ENCODE data around the gene SFXN5.
"Not testable (repeated sequence)": the region's sequence is repeated elsewhere in the genome, so short reads cannot be mapped to it uniquely, and the experiment has no call there.

The SFXN5 gene, protein sequence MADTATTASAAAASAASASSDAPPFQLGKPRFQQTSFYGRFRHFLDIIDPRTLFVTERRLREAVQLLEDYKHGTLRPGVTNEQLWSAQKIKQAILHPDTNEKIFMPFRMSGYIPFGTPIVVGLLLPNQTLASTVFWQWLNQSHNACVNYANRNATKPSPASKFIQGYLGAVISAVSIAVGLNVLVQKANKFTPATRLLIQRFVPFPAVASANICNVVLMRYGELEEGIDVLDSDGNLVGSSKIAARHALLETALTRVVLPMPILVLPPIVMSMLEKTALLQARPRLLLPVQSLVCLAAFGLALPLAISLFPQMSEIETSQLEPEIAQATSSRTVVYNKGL

DNA sequence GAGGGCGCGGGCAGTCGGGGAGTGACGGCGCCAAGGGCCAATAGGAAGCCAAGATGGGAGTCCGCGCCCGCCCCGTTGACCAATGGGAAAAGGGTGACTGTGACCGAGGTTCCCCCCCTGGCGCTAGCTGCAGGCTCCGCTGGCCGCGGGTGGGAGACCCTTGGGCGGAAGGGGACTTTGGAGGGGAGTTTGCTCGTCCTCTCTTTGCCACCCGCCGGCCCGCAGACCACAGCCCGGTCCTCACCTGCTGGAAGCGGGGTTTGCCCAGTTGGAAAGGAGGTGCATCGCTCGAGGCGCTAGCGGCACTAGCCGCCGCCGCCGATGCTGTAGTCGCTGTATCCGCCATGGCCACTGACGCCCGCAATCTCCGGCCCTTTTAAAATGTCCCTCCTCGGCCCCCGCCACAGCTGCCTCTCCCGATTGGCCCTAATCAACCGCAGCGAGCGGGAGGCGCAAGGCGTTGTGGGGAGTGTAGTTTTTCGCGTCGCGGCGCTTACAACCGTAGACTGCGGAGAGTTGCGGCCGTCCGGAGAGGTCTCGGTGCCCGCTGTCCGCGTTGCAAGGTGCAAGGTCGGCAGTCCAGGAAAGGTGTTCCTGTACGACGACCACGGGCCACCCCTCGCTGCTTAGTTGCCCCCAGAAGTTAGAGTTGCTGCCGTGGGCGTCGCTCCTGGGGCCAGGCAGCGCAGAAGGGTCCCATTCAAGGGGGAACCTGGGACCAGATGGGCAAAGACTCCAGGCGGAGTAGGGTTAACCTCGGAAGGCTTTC, at the start of gene SFXN5:
Gene SFXN5, minus strand, starts transcription at position 353 of the 769 bp plus-strand sequence. Its CDS starts 7 bp downstream, at position 346.
- Mint-ChIP-seq H3K36me3 (peaks cover 7% of the 10 kb centered on the region in 2 donors), H3K27ac (peak within 1 kb of the TSS; percentile 94), H3K4me1 (peaks cover 22 to 32% of the 10 kb centered on the region in 2 donors), H3K4me3 (peak within 1 kb of the TSS; percentile 88 to 95), H3K9me3 (no peaks in the 10 kb centered on the region), H3K27me3 (no peaks in the 10 kb centered on the region)
- peak; percentile 96 for DNase-seq
- peak; percentile 89 to 90 for ATAC-seq (replicated peaks)

DNA sequence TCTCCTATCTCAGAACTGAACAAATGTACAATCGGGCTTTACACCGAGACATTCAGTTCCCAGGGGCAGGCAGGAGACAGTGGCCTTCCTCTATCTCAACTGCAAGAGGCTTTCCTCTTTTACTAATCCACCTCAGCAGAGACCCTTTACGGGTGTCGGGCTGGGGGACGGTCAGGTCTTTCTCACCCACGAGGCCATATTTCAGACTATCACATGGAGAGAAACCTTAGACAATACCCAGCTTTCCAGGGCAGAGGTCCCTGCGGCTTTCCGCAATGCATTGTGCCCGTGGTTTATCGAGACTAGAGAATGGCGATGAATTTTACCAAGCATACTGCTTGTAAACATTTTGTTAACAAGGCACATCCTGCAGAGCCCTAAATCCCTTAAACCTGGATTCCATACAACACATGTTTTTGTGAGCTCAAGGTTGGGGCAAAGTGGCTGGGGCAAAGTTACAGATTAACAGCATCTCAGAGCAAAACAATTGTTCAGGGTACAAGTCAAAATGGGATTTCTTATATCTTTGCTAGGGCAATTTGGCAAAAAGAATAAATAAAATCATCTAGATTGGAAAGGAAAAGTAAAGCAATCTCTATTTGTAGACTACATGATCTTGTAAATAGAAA, 48.2 kb upstream of the SFXN5 start:
- not testable (repeated sequence) for H3K36me3 Mint-ChIP-seq; H3K27ac Mint-ChIP-seq; DNase-seq; H3K9me3 Mint-ChIP-seq; H3K4me3 Mint-ChIP-seq; H3K4me1 Mint-ChIP-seq; ATAC-seq (replicated peaks)
- peaks cover 22 to 24% of the 10 kb centered on the region in 2 donors for H3K27me3 Mint-ChIP-seq

DNA sequence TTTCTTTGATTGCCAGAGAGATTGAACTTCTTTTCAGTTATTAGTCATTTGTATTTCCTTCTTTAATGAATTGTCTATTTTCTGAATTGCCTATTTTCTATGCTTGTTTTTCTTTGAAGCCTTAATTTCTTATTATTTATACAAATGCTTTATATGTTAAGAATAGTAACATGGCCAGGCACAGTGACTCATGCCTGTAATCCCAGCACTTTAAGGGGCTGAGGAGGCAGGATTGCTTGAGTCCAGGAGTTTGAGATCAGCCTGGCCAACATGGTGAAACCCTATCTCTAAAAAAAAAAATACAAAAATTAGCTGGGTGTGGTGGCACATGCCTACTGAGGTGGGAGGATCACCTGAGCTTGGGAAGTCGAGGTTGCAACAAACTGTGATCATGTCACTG, 45.9 kb upstream of the SFXN5 start:
- ATAC-seq (replicated peaks), result no peak
- DNase-seq, result no peak
- Mint-ChIP-seq H3K27ac (no peak overlapping the region), H3K9me3 (no peaks in the 10 kb centered on the region), H3K36me3 (no peaks in the 10 kb centered on the region), H3K4me3 (no peak overlapping the region), H3K27me3 (peaks cover 6 to 13% of the 10 kb centered on the region in 2 donors), H3K4me1 (no peaks in the 10 kb centered on the region)

DNA sequence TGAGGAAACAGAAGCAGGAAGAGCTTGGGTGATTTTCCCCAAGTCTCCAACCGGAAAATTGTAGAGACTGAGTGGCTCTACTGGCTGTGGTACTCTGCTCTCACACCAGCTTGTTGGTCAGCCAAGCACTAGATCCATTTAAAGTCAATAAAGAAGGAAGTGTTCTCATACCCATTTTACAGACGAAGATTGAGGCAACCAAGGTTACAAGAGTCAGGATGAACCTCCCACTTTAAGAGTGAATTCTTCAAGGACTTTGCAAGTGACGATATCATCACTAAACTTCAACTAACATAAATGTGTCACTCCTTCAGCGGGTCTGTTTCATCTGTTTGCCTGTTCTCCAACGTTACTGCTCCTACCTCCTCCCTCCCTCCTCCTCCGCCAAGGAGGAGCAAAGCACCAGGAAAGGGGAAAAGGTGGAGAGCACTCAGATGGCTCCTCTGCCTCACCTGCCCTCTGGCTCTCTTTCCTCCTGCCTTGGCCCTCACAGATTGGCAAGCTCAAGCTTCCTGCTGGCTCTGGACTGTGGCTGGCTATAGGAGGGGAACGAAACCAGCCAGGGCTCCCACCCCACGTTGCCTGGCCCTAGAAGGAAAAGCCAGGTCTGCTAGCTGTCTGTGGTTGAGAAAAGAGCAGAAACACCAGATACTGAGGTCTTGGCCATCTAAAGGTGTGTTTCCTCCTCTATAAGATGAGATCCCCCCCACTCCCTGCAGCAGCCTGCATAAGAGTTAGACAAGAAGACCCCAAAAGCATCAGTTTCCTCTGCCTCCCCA, 44.9 kb upstream of the SFXN5 start:
- no peak overlapping the region for H3K27ac Mint-ChIP-seq
- peaks cover 3 to 9% of the 10 kb centered on the region in 2 donors for H3K4me1 Mint-ChIP-seq

DNA sequence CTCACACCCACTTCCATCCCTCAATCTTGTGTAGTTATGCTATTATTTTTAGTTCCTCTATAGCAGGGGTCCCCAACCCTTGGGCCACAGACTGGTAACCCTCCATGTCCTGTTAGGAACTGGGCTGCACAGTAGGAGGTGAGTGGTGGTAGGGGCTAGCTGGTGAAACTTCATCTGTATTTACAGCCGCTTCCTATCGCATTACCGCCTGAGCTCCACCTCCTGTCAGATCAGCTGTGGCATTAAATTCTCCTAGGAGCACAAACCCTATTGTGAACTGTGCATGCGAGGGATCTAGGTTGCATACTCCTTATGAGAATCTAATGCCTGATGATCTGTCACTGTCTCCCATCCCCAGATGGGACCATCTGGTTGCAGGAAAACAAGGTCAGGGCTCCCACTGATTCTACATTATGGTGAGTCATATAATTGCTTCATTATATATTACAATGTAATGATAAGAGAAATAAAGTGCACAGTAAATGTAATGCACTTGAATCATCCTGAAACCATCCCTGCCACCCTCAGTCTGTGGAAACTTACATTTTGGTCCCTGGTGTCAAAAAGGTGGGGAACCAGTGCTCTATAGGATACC, 42.9 kb upstream of the SFXN5 start:
- Mint-ChIP-seq H3K9me3 (no peaks in the 10 kb centered on the region), H3K27me3 (peaks cover 4 to 19% of the 10 kb centered on the region in 2 donors), H3K27ac (no peak overlapping the region), H3K4me1 (peaks cover 8 to 14% of the 10 kb centered on the region in 2 donors), H3K36me3 (no peaks in the 10 kb centered on the region), H3K4me3 (peak overlapping the region in 1 of 2 donors; percentile 4)
- ATAC-seq (replicated peaks) (no peak), DNase-seq (no peak)

More for the DNA sequence above, 44.9 kb upstream of the SFXN5 start:
- Mint-ChIP-seq H3K36me3 (no peaks in the 10 kb centered on the region), H3K4me3 (no peak overlapping the region), H3K9me3 (no peaks in the 10 kb centered on the region), H3K27me3 (peaks cover 6 to 19% of the 10 kb centered on the region in 2 donors)
- ATAC-seq (replicated peaks) (no peak), DNase-seq (no peak)

DNA sequence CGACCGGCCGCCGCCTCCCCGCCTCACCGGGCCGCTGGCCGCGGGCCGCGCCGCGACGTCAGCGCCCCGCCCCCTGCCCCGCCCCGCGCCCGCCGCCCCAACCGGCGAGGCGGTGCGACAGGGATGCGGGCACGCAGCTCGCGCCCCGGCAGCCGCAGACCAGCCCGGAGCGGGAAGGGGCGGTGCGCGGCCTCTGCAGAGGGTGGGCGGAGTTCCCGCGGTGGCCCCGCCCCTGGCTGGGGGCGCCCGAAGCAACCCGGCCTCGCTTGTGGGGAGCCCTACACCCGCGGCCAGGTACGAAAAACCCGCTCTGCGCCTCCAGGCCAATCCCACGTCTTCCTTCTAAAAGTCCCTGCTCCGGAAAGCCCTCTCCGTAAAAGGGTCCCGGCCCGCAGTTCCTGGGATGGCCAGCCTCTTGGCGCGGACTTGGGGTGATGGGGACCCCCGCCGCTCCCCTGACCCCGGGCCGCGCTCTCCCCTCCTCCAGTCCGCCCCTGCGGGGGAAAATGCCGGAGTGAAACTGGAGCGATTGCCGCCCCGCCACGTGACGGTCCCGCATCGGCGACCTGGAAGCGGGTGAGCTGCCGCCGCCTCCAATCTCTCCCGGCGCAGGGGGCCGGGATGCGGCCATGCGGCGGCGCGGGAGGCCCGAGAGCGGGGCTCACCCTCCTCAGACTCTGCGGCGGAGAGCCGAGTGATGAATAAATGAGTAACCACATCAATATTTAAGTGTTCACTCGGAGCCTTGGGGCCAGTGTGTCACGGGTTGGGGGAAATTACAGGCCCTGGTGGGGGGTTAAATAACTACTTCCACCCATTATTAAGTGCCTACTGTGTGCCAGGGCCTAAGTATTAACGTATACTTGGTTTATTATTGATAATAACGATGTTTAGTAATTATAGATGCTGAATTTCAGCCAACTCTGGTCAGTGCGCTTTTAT, 41.7 kb upstream of the SFXN5 start, which contains the start of gene RAB11FIP5:
Gene RAB11FIP5, minus strand, starts transcription at position 36 of the 942 bp plus-strand sequence. CDS start 171 bp downstream, outside the sequence.
- ATAC-seq (replicated peaks) (peak; percentile 80 to 84), DNase-seq (peak; percentile 43)
- Mint-ChIP-seq H3K9me3 (no peaks in the 10 kb centered on the region), H3K27ac (peak within 1 kb of the TSS; percentile 85), H3K4me1 (peaks cover 8 to 14% of the 10 kb centered on the region in 2 donors), H3K4me3 (peak within 1 kb of the TSS; percentile 73), H3K27me3 (peaks cover 4 to 18% of the 10 kb centered on the region in 2 donors), H3K36me3 (no peaks in the 10 kb centered on the region)

DNA sequence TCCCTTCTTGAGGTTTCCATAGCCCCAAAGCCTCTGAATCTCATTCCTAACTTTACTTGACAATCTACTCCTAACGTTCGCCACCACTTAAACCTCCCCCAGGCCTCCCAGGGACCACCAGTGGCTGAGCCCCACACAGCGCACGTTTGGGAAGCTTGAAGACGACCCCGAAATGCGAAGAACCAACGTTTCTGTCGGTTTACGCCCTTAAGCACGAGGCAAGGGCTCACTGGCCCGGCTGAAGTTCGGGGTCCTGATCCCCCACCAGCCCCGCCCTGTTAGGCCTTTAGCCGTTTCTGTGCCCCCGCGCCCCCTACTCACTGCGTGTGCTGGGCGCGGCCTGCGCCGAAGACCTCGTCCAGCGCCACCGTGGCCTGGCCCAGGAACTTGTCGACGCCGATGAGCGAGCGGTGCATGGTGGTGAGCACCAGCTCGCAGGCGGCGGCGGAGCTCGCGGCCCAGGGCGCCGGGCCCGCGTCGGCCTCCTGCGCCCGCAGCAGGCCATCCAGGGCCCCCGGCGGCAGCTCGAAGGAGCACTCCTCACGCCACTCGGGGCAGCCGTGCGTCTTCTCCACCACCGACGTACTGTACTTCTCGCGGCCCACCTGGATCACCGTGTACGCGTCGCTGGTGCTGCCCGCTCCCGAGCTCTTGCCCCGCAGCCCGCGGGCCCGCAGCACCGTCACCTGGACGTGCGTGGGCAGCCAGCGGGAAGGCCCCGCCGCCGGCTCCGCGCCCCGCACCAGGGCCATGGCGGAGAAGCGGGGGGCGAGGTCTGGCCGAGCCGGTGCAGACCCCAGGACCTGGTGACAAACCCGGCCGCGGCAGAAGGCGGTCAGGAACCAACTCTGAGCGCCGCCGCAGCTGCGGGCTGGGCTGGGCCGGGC, 40.8 kb upstream of the SFXN5 start:
- peaks cover 10 to 14% of the 10 kb centered on the region in 2 donors for H3K4me1 Mint-ChIP-seq
- H3K27ac Mint-ChIP-seq, result peak overlapping the region; percentile 85
- ATAC-seq (replicated peaks) (peak; percentile 40 to 53), DNase-seq (peak; percentile 20)
- peaks cover 4 to 18% of the 10 kb centered on the region in 2 donors for H3K27me3 Mint-ChIP-seq
- H3K9me3 Mint-ChIP-seq, result no peaks in the 10 kb centered on the region
- no peaks in the 10 kb centered on the region for H3K36me3 Mint-ChIP-seq
- peak overlapping the region; percentile 73 for H3K4me3 Mint-ChIP-seq

DNA sequence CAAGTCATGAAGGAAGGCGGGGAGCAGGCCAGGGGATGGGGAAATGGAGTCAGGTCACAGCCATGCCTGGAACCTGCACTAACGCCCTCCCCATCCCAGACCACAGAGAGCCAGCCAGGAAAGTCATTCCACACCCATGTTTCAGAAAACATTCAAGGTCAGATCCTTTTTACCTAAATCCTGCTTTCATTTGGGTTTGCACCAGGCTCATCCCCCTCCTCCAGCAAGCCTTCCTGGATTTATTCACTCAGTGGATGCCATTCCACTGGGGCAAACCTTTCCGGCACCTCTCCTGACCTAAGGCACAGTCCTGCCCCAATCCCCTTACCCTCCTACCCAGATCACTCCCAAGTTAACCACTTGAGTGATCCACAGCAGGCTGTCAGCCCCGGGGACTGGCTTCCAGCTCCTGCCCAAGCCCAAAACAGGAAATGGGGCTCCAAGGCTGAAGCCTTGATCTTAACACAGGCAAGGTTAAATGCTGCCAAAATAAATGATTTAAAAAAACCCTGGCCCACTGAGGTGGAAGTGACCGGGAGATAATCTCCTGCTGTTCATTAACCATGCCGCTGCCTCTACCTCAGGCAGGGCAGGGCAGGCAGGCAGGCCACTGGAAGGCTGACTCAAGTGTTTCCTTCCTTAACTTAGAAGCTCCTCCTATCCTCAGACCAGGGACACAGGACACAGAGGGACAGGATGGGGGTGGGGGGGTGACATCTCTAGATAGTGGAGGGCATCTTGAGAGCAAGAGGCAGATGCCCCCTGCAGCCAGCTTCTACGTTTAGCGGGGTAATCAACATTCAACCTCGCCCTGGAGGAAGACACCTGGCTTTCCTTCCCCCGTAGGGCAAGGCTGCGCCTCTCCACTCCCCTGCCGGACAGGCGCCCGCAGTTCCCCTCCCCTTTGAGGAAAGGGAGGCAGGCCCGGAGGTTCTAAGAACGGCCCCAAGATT, 39.8 kb upstream of the SFXN5 start:
- H3K27ac Mint-ChIP-seq, result peak overlapping the region; percentile 85
- peak overlapping the region; percentile 73 for H3K4me3 Mint-ChIP-seq
- no peak for ATAC-seq (replicated peaks)
- peaks cover 4 to 18% of the 10 kb centered on the region in 2 donors for H3K27me3 Mint-ChIP-seq
- no peaks in the 10 kb centered on the region for H3K9me3 Mint-ChIP-seq
- H3K36me3 Mint-ChIP-seq, result no peaks in the 10 kb centered on the region
- H3K4me1 Mint-ChIP-seq, result peaks cover 11 to 14% of the 10 kb centered on the region in 2 donors
- DNase-seq, result no peak

DNA sequence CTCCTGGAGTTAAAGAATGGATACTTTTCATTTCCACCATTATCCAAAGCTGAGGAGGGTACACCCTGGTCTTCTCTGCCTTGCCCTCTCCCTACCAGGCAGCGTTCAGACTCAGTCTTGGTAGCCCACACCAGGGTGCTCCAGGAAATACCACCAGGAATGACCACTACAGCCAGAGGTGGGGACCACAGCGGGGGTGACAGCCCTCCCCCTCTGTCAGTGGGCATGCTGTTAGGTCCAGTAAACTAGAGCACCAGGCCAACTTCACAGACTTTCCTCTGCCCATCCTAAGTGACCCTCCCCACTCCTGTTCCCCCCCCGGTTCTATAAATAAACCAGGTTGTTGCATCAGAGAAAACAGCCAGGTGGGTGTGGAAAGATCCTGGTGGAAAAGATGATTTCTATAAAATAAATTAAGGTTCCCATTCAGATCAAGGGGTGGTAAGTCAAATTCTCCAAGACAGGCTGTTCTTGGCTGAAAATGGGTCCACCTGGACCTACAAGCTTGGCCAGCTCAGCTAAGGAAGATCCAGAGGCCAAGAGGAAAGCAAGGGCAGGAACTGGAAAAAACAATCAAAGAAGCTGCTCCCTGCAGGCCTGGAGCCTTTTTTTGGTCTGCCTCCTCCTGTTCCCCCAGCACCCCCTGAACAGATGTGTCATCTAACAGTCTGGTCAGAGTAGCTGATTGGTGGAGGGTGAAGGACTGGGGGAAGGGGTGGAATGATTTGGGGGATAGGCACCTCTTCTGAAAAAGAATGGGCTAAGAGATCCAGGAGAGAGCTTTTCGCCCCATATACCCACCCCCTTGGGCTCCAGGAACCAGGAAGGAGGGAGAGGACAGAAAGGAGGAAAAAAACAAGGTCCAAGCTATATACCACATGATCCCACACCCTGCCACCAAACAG, 38.9 kb upstream of the SFXN5 start:
- H3K4me3 Mint-ChIP-seq, result peak overlapping the region in 1 of 2 donors; percentile 44
- peaks cover 11 to 14% of the 10 kb centered on the region in 2 donors for H3K4me1 Mint-ChIP-seq
- DNase-seq (no peak), ATAC-seq (replicated peaks) (no peak)
- peaks cover 4 to 18% of the 10 kb centered on the region in 2 donors for H3K27me3 Mint-ChIP-seq
- H3K27ac Mint-ChIP-seq, result peak overlapping the region; percentile 71
- H3K36me3 Mint-ChIP-seq, result no peaks in the 10 kb centered on the region
- H3K9me3 Mint-ChIP-seq, result no peaks in the 10 kb centered on the region

DNA sequence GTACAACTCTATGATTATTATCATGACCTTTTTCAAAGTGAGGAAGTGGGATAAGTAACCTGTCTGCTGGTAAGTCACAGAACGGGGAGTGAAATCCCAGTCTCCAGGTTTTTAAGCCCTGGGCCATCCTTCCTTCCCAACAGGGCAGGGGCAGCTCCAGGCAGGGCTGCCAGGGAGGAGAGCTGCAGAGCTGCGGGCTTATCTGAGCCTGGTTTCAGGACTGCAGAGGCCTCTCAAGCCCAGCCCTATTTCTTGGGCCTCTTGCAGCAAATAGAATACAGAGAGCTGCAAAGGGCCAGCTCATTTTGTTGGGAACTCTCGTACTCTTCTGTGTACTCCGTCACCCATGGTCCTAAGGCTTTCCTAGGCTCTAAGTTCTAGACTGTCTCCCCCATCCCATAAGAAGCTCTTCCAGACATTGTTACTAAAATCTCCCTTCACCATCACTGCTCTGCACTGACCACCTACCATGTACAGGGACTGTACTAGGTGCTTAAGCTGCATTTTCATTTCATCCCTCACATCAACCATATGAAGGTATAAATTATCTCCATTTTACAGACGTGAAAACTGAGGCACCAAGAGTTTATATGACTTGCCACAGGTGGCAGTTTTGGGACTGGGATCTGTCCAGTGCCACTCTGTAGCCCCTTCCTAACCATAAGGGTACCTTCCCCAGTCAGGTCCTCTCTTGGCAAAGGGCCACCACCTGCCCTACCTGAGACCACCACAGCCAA, 38.1 kb upstream of the SFXN5 start:
- ATAC-seq (replicated peaks) (no peak), DNase-seq (no peak)
- Mint-ChIP-seq H3K4me1 (peaks cover 11 to 14% of the 10 kb centered on the region in 2 donors), H3K36me3 (no peaks in the 10 kb centered on the region), H3K27ac (no peak overlapping the region), H3K9me3 (no peaks in the 10 kb centered on the region), H3K27me3 (peaks cover 4 to 18% of the 10 kb centered on the region in 2 donors), H3K4me3 (no peak overlapping the region)

All from stimulated activated naive B cell treated with anti-CD40 and anti-IgM and Interleukin-4, amounts not matched to agents 10 μg/mL and 1 μg/mL and 100 μg/mL, for 72 hours (primary cell).